GM12874 (cell line): ENCODE measurements around the gene PSD.

ENCODE experiments used
- CTCF ChIP-seq: IDR thresholded peaks from 2 replicates; pipeline ENCODE4 v1.5.1; 2011; ENCODE audit warnings: low read depth, mild to moderate bottlenecking, control low read depth, low read length, moderate library complexity; ENCODE audit not compliant: insufficient read depth

Gene PSD

GRCh38 chr10:102409604-102410428 lies 8.8 kb downstream of the PSD start:
- TF ChIP-seq CTCF = no peak

- TF ChIP-seq CTCF = no peak
Measured at GRCh38 chr10:102408728-102409603, 9.6 kb downstream of the PSD start.

GRCh38 chr10:102408131-102408727 lies 10.4 kb downstream of the PSD start:
- no peak for TF ChIP-seq CTCF

DNA sequence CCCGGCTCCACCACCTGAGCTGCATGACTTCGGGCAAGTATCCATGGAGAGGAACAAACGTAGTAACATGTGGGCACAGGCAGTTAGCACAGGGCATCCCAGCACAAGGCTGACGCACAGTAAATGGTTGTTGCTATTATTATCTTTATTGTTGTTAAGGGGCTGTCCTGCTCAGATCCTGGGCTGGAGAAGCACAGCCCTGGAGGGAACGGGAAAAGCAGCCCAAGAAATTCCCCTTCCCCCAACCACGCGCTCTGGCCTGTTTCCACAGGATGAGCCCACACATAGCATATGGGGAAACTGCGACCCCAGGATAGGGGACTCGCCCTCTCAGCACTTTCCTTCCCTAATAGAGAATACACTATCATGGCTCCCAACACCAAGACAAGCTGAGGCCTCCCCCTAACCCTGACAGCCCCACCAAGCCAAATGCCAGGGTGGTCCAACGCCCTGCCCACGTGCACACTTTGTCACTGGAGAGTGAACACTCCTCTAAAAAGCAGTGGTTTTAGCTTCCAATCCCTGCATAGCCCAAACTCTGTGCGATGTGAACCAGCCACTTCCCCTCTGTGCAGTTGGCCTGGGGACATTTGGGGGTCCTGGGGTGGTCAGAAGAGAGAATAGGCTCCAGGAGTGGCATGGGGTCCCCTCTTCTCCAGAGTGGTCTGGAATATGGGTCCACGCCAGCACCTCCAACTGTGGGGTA lies 11.0 kb downstream of the PSD start:
- no peak for TF ChIP-seq CTCF

GRCh38 chr10:102406815-102407214 lies 11.8 kb downstream of the PSD start:
- no peak for TF ChIP-seq CTCF

GRCh38 chr10:102405632-102406031 lies 13.0 kb downstream of the PSD start:
- TF ChIP-seq CTCF = no peak
